ENCODE measurements around the gene GSN.

- TF ChIP-seq RAD21 (IDR thresholded peaks at IDR 0.05 in 1 of 2, conservative IDR thresholded peaks at IDR 0.05 in 1 of 2; ENCODE audit: low read depth in 2 of 2, low read length in 2 of 2) = no peak
- no peak for TF ChIP-seq CTCF (IDR thresholded peaks at IDR 0.05; ENCODE audit: control extremely low read depth in 1 of 3, insufficient read depth in 1 of 3, low read depth in 1 of 3, low read length in 3 of 3)
- TF ChIP-seq MAX (IDR thresholded peaks at IDR 0.05) = no peak
- TF ChIP-seq EGR1 (IDR thresholded peaks at IDR 0.05; ENCODE audit: borderline replicate concordance, low read depth, low read length) = no peak
- TF ChIP-seq JUND (IDR thresholded peaks at IDR 0.05; ENCODE audit: low read length) = no peak
- no peak for TF ChIP-seq POLR2A (IDR thresholded peaks at IDR 0.05; ENCODE audit: control extremely low read depth in 1 of 2, low read depth in 2 of 2, low read length in 2 of 2)
- no peak for TF ChIP-seq EZH2 (IDR thresholded peaks at IDR 0.05; ENCODE audit: low read depth, low read length, severe bottlenecking)
- no peak for TF ChIP-seq TAF1 (IDR thresholded peaks at IDR 0.05; ENCODE audit: low read depth, low read length)
- TF ChIP-seq SIN3A (conservative IDR thresholded peaks at IDR 0.05 in 1 of 2, IDR thresholded peaks at IDR 0.05 in 1 of 2; ENCODE audit: low read depth in 1 of 2, low read length in 2 of 2) = no peak
- TF ChIP-seq GTF2F1 (IDR thresholded peaks at IDR 0.05; ENCODE audit: borderline replicate concordance, low read depth, low read length) = no peak
- TF ChIP-seq RBBP5 (IDR thresholded peaks at IDR 0.05; ENCODE audit: borderline replicate concordance, low read depth, low read length) = no peak
- no peak for TF ChIP-seq CHD2 (IDR thresholded peaks at IDR 0.05; ENCODE audit: low read length)
- TF ChIP-seq CEBPB (IDR thresholded peaks at IDR 0.05; ENCODE audit: low read depth, low read length) = no peak
Measured at GRCh38 chr9:121359351-121360294, 91.7 kb downstream of the GSN start.

Measured in H1 (cell line).